Large intestine (tissue), 3 donors: ENCODE data around the gene ALCAM. TPM values are rescaled to one million over a fixed set of nuclear protein-coding genes. Genes with fewer than 3 reads are reported as not detected.
A peak's percentile ranks its signal among the peaks of the same experiment; 100 is the strongest.

ENCODE experiments used
- DNase-seq, 2 donors: peaks; one replicate each; pipeline versions ENCODE4 v3.0.0 to v3.0.0-alpha.2; 2013
- H3K27ac ChIP-seq: one replicate; pipeline ENCODE4 v1.5.1; 2013; ENCODE audit warnings: low read length
- H3K27me3 ChIP-seq: 2 replicates; pipeline ENCODE4 v1.6.1; 2013; ENCODE audit warnings: low read length; ENCODE audit not compliant: control insufficient read depth, insufficient read depth
- H3K36me3 ChIP-seq: 2 replicates; pipeline ENCODE4 v1.6.1; 2013; ENCODE audit warnings: low read length; ENCODE audit not compliant: control insufficient read depth, insufficient read depth
- H3K4me1 ChIP-seq: one replicate; pipeline ENCODE4 v1.6.1; 2013; ENCODE audit warnings: low read length; ENCODE audit not compliant: control insufficient read depth, insufficient read depth
- H3K4me3 ChIP-seq: one replicate; pipeline ENCODE4 v1.5.1; 2013; ENCODE audit warnings: low read length
- H3K9me3 ChIP-seq: one replicate; pipeline ENCODE4 v1.6.1; 2013; ENCODE audit warnings: mild to moderate bottlenecking, low read depth, low read length, moderate library complexity; ENCODE audit not compliant: control insufficient read depth
- WGBS: methylation state at CpG from one replicate; pipeline ENCODE4 v1.1.5; 2013; ENCODE audit warnings: low lambda C conversion rate; ENCODE audit not compliant: insufficient coverage; 5-methylcytosine and 5-hydroxymethylcytosine counted together
- polyA plus RNA-seq: library from polyadenylated mRNA; unstranded; fragments of 120-200 nt; gene quantifications from one replicate; pipeline ENCODE4 v1.2.1, GENCODE V29; 2013

Gene ALCAM
- polyA plus RNA-seq, 1 donor = 41.5 TPM

- Histone ChIP-seq H3K4me1 (no peaks in the 10 kb centered on the region), H3K4me3 (no peak overlapping the region), H3K9me3 (peaks cover 6% of the 10 kb centered on the region), H3K36me3 (no peaks in the 10 kb centered on the region), H3K27ac (no peak overlapping the region), H3K27me3 (no peaks in the 10 kb centered on the region)
- WGBS = 100% methylated on average over 1 of the region's 1 CpG
- no peak for DNase-seq
Measured at GRCh38 chr3:105483476-105483875, 116.8 kb downstream of the ALCAM start.

DNA sequence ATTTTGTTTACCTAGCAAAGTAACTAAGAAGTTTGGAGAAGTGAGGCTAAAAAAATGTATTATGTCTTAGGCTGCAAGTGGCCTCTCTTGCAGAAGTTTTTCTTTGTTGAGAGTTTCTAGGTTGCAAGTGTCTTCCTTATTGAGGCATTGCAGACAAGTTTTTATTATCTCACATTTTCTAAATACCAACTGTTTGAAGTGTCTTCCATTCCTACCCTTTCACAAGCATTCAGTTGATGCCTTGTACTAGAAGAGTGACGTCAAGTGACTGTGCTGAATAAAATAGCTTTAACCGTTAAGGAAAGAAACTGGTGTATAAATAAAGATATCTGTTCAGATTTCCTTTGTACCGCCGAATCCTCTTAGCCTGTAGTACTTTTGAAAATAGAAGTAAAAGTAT lies 123.3 kb downstream of the ALCAM start:
- no peaks in the 10 kb centered on the region for H3K27me3 ChIP-seq
- WGBS = 100% methylated on average over 3 of the region's 4 CpGs

DNA sequence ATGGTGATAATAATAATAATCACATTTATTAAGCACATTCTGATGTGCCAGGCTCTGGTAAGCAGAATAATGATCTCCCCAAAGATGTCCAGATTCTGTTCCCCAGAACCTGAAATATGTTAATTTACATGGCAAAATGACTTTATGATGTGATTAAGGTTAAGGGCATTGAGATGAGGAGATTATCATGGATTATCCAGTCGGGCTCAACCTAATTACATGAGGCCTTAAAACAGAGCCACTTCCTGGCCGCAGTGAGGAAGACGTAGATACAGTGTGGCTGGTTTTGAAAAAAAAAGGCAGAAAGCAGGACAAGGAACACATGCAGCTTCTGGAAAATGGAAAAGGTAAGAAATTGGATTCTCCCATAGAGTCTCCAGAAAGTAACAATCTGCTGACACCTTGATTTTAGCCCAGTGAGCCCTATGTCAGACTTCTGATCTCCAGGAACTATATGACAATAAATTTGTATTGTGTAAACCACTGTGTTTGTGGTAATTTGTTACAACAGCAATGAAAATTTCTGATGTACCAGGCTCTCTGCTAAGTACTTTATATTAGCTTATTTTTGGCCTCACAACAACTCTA lies 126.7 kb downstream of the ALCAM start:
- no peak for DNase-seq
- WGBS = no CpG with 5 or more reads among the region's 3 CpGs
- Histone ChIP-seq H3K4me1 (no peaks in the 10 kb centered on the region), H3K9me3 (peaks cover 9% of the 10 kb centered on the region), H3K4me3 (no peak overlapping the region), H3K27ac (no peak overlapping the region), H3K36me3 (no peaks in the 10 kb centered on the region), H3K27me3 (no peaks in the 10 kb centered on the region)

More for the DNA sequence above, 123.3 kb downstream of the ALCAM start:
- no peak for DNase-seq
- Histone ChIP-seq H3K36me3 (no peaks in the 10 kb centered on the region), H3K27ac (no peak overlapping the region), H3K9me3 (peaks cover 14% of the 10 kb centered on the region), H3K4me1 (no peaks in the 10 kb centered on the region), H3K4me3 (no peak overlapping the region)

GRCh38 chr3:105495021-105495420 lies 128.3 kb downstream of the ALCAM start:
- DNase-seq = no peak
- Histone ChIP-seq H3K27me3 (no peaks in the 10 kb centered on the region), H3K4me1 (no peaks in the 10 kb centered on the region), H3K36me3 (no peaks in the 10 kb centered on the region), H3K9me3 (peaks cover 6% of the 10 kb centered on the region), H3K27ac (no peak overlapping the region), H3K4me3 (no peak overlapping the region)
- WGBS = no CpG with 5 or more reads among the region's 2 CpGs

DNA sequence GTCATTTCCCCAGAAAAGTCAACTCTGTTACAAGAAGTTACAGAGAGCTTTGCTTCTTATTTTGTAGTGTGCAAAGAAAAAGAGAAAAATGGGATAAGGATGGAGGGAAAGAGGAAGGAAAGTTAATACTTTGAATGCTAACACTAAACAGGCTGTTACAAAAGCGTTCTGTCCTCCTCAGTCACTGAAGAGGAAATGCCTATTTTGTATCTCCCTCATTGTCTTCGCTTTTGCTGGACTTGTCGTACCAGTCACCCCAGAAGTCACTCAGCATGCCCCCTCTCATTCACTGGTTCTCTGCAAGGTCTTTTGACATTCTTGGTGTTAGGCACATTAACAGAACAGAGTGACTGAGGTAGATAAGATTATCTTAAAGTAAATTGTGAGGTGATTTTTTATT lies 129.6 kb downstream of the ALCAM start:
- Histone ChIP-seq H3K4me3 (no peak overlapping the region), H3K9me3 (no peaks in the 10 kb centered on the region), H3K27ac (no peak overlapping the region), H3K27me3 (no peaks in the 10 kb centered on the region), H3K36me3 (no peaks in the 10 kb centered on the region), H3K4me1 (no peaks in the 10 kb centered on the region)
- 100% methylated on average over 1 of the region's 3 CpGs for WGBS
- no peak for DNase-seq

DNA sequence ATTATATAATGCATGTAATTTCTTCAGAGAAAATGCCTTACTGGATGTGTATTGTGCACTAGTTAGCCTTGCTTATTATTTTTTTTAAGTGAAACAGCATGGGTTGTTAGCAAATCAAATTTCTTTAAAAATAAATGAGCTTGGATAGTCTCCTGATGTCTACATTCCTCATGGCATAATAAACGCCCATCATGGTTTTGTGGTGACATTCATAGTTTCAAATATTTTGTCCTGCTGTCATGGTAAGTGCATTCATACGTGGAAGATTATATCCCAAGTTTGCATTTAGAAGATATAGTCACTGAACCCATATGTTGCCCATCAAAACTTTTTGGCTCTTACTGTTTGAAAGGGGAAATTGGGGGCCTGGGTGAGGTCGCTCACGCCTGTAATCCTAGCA lies 130.7 kb downstream of the ALCAM start:
- Histone ChIP-seq H3K4me3 (no peak overlapping the region), H3K4me1 (no peaks in the 10 kb centered on the region), H3K36me3 (no peaks in the 10 kb centered on the region), H3K27me3 (no peaks in the 10 kb centered on the region), H3K9me3 (no peaks in the 10 kb centered on the region), H3K27ac (no peak overlapping the region)
- WGBS = no CpG with 5 or more reads among the region's 4 CpGs
- no peak for DNase-seq

GRCh38 chr3:105499961-105500360 lies 133.3 kb downstream of the ALCAM start:
- WGBS = no CpG with 5 or more reads among the region's 1 CpG
- Histone ChIP-seq H3K27ac (no peak overlapping the region), H3K27me3 (no peaks in the 10 kb centered on the region)

DNA sequence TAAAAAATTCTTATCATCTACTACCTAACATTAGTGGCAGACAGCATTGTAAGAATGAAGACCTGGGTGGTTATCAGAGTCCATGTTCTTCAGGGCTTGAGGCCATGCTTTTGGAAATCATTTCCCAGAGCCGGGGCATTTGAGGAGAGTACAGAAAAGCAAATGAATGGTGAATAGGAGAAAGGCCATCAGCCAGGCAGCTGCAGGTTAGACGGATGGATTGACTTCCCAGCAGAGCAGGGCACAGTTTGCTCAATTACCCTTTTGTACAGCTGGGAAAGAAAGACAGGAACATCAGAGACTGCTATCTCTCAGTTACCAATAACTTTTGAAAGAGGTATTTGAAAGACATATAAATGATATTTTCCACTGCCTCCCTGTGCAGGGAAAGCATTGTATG lies 135.6 kb downstream of the ALCAM start:
- H3K27me3 ChIP-seq = no peaks in the 10 kb centered on the region
- no peak overlapping the region for H3K4me3 ChIP-seq
- no peak overlapping the region for H3K27ac ChIP-seq
- H3K36me3 ChIP-seq = no peaks in the 10 kb centered on the region
- no peak for DNase-seq
- no peaks in the 10 kb centered on the region for H3K9me3 ChIP-seq
- WGBS = no CpG with 5 or more reads among the region's 2 CpGs
- H3K4me1 ChIP-seq = no peaks in the 10 kb centered on the region

More at GRCh38 chr3:105499961-105500360, 133.3 kb downstream of the ALCAM start:
- Histone ChIP-seq H3K36me3 (no peaks in the 10 kb centered on the region), H3K4me3 (no peak overlapping the region), H3K4me1 (no peaks in the 10 kb centered on the region), H3K9me3 (no peaks in the 10 kb centered on the region)
- DNase-seq = no peak

GRCh38 chr3:105503191-105503593 lies 136.5 kb downstream of the ALCAM start:
- DNase-seq = peak; percentile 3 to 6
- 33% methylated on average over 3 of the region's 3 CpGs for WGBS
- Histone ChIP-seq H3K4me3 (no peak overlapping the region), H3K9me3 (no peaks in the 10 kb centered on the region), H3K27ac (no peak overlapping the region), H3K36me3 (no peaks in the 10 kb centered on the region), H3K4me1 (no peaks in the 10 kb centered on the region), H3K27me3 (no peaks in the 10 kb centered on the region)

- no peak for DNase-seq
- H3K4me3 ChIP-seq = no peak overlapping the region
- WGBS = no CpG with 5 or more reads among the region's 13 CpGs
- H3K27ac ChIP-seq = no peak overlapping the region
- no peaks in the 10 kb centered on the region for H3K27me3 ChIP-seq
- H3K36me3 ChIP-seq = no peaks in the 10 kb centered on the region
- H3K4me1 ChIP-seq = no peaks in the 10 kb centered on the region
- no peaks in the 10 kb centered on the region for H3K9me3 ChIP-seq
Measured at GRCh38 chr3:105504440-105504951, 137.8 kb downstream of the ALCAM start.

- Histone ChIP-seq H3K9me3 (no peaks in the 10 kb centered on the region), H3K4me1 (no peaks in the 10 kb centered on the region), H3K4me3 (no peak overlapping the region), H3K36me3 (no peaks in the 10 kb centered on the region), H3K27me3 (no peaks in the 10 kb centered on the region), H3K27ac (no peak overlapping the region)
- WGBS = 20% methylated on average over 1 of the region's 5 CpGs
- DNase-seq = no peak
Measured at GRCh38 chr3:105505170-105505569, 138.5 kb downstream of the ALCAM start.
